B cell (primary cell): ENCODE data around the gene RDH13. TPM values are rescaled to one million over a fixed set of nuclear protein-coding genes. Genes with fewer than 3 reads are reported as not detected.

Experiments used
- ATAC-seq: fragments of 200-7000 bp; cut with Tn5 transposase; one replicate; pipeline ENCODE4 v1.10.0; 2021; ENCODE audit warnings: low read depth, mild to moderate bottlenecking, moderate number of reproducible peaks, moderate library complexity
- CTCF ChIA-PET: fragments of 350-600 bp; sonication (Branson Sonifier 250); formaldehyde crosslinking; loops from one replicate; lab custom pipeline; 2021; ENCODE audit warnings: antibody characterized with exemption, inconsistent platforms; lab: Charles Lee
- POLR2A ChIA-PET: fragments of 350-600 bp; sonication (Branson Sonifier 250); formaldehyde crosslinking; loops from one replicate; lab custom pipeline; 2021; ENCODE audit warnings: antibody characterized with exemption; lab: Charles Lee
- DNase-seq: peaks from one replicate; pipeline ENCODE4 v3.0.0; 2013
- H2AFZ ChIP-seq: 2 replicates; pipeline ENCODE4 v1.6.1; 2012; ENCODE audit warnings: mild to moderate bottlenecking, low read depth, low read length; ENCODE audit not compliant: insufficient read depth, poor library complexity, severe bottlenecking
- H3K27ac ChIP-seq, 2 donors: 1 replicate in 1 of 2; 2 replicates in 1 of 2; pipeline ENCODE4 v1.5.1; 2012 to 2013; ENCODE audit warnings: low read length in 2 of 2, mild to moderate bottlenecking in 2 of 2, moderate library complexity in 1 of 2
- H3K27me3 ChIP-seq, 4 experiments: fragments of 200-600 bp in 1 of 4; sonication (generic) in 1 of 4; replicated peaks in 1 of 4; 1 replicate in 2 of 4; 2 replicates in 2 of 4; pipeline versions ENCODE4 v1.6.1 to v1.7.0; 2013 to 2016; ENCODE audit warnings: low read length in 3 of 4, mild to moderate bottlenecking in 2 of 4, mixed read lengths in 1 of 4, moderate library complexity in 1 of 4; ENCODE audit not compliant: insufficient read depth in 4 of 4, control insufficient read depth in 3 of 4; ENCODE audit errors: control extremely low read depth in 1 of 4
- H3K36me3 ChIP-seq, 2 experiments: replicated peaks in 1 of 2; 1 replicate in 1 of 2; 2 replicates in 1 of 2; pipeline versions ENCODE4 v1.6.1 to v1.7.1; 2013; ENCODE audit warnings: low read length in 1 of 2; ENCODE audit not compliant: insufficient read depth in 2 of 2, control insufficient read depth in 1 of 2; ENCODE audit errors: control extremely low read depth in 1 of 2, extremely low read depth in 1 of 2
- H3K4me1 ChIP-seq, 2 donors: fragments of 200-600 bp in 1 of 2; sonication (generic) in 1 of 2; 1 replicate in 1 of 2; 2 replicates in 1 of 2; pipeline versions ENCODE4 v1.5.1 to v1.6.1; 2013 to 2017; ENCODE audit warnings: low read length in 2 of 2; ENCODE audit not compliant: control insufficient read depth in 2 of 2, insufficient read depth in 2 of 2
- H3K4me2 ChIP-seq: replicated peaks from 2 replicates; pipeline ENCODE3; 2012; ENCODE audit warnings: mild to moderate bottlenecking, low read depth, low read length; ENCODE audit not compliant: poor library complexity, severe bottlenecking
- H3K4me3 ChIP-seq, 5 experiments: fragments of 200-600 bp in 1 of 5; sonication (generic) in 1 of 5; 1 replicate in 3 of 5; 2 replicates in 2 of 5; pipeline versions ENCODE4 v1.5.1 to v1.7.0; 2011 to 2016; ENCODE audit warnings: low read length in 4 of 5, mild to moderate bottlenecking in 4 of 5, low read depth in 2 of 5, control low read depth in 1 of 5, moderate library complexity in 1 of 5; ENCODE audit not compliant: insufficient read depth in 1 of 5; ENCODE audit errors: control extremely low read depth in 1 of 5, extremely low read depth in 1 of 5
- H3K79me2 ChIP-seq: fragments of 200-600 bp; sonication (generic); one replicate; pipeline ENCODE4 v1.6.0; 2016; ENCODE audit warnings: low read length; ENCODE audit not compliant: control insufficient read depth, insufficient read depth
- H3K9ac ChIP-seq: fragments of 200-600 bp; sonication (generic); 2 replicates; pipeline ENCODE4 v1.6.1; 2017; ENCODE audit warnings: mild to moderate bottlenecking, low read length, moderate library complexity
- H3K9me3 ChIP-seq, 3 donors: one replicate each; pipeline versions ENCODE4 v1.6.1 to v1.7.1; 2013; ENCODE audit warnings: low read length in 2 of 3; ENCODE audit not compliant: control insufficient read depth in 2 of 3, insufficient read depth in 1 of 3; ENCODE audit errors: control extremely low read depth in 1 of 3
- H4K20me1 ChIP-seq: 2 replicates; pipeline ENCODE4 v1.6.0; 2012; ENCODE audit warnings: mild to moderate bottlenecking, low read length; ENCODE audit not compliant: insufficient read depth, control insufficient read depth, poor library complexity, severe bottlenecking
- H3K27ac Mint-ChIP-seq: one replicate; pipeline ENCODE4 v1.8.0; 2021; ENCODE audit warnings: mixed read lengths
- H3K27me3 Mint-ChIP-seq: one replicate; pipeline ENCODE4 v1.8.0; 2021; ENCODE audit warnings: mixed read lengths
- H3K4me1 Mint-ChIP-seq: one replicate; pipeline ENCODE4 v1.8.0; 2021; ENCODE audit warnings: mixed read lengths
- H3K4me3 Mint-ChIP-seq: one replicate; pipeline ENCODE4 v1.8.0; 2021; ENCODE audit warnings: mixed read lengths
- H3K9me3 Mint-ChIP-seq: one replicate; pipeline ENCODE4 v1.8.0; 2022; ENCODE audit warnings: mixed read lengths; ENCODE audit not compliant: insufficient read depth
- CTCF ChIP-seq: fragments of 200-600 bp; IDR thresholded peaks from one replicate; pipeline ENCODE4 v1.8.0; 2022; ENCODE audit warnings: antibody characterized with exemption, mild to moderate bottlenecking
- EZH2 ChIP-seq: IDR thresholded peaks from 2 replicates; pipeline ENCODE4 v1.6.1; 2012; ENCODE audit warnings: borderline replicate concordance, low read depth, mild to moderate bottlenecking, moderate library complexity, low read length; ENCODE audit not compliant: insufficient read depth, poor library complexity, severe bottlenecking
- WGBS: methylation state at CpG from one replicate; pipeline ENCODE4 v1.1.5; 2013; ENCODE audit warnings: missing lambda C conversion rate; ENCODE audit not compliant: insufficient coverage; 5-methylcytosine and 5-hydroxymethylcytosine counted together
- intact Hi-C: fragments of 100-400 bp; cut with micrococcal nuclease; formaldehyde crosslinking; loops from one replicate; pipeline ENCODE4 v1.10.0; 2022
- polyA plus RNA-seq: library from polyadenylated mRNA; depleted of rRNA; stranded (reverse); fragments of >200 nt; gene quantifications from 2 replicates; pipeline ENCODE4 v1.2.3, GENCODE V29; 2012
- total RNA-seq, 2 donors: library from RNA; stranded (reverse); fragments of 120-200 nt in 1 of 2; gene quantifications; 1 replicate in 1 of 2; 2 replicates in 1 of 2; pipeline versions ENCODE4 v1.2.3 to v1.2.4, GENCODE V29; 2013 to 2022

The RDH13 gene
- total and polyA plus RNA-seq, 2 donors (not counting 1 experiment from before 2014, with no cell fraction given): 17.5 to 20.4 TPM

GRCh38 chr19:55087542-55087901 lies 24.6 kb upstream of the RDH13 start:
- DNase-seq: no peak
- no peak for ATAC-seq
- ChIA-PET CTCF (interaction anchor here (0.6 to 2.3 kb wide), 9 partner anchors 8 to 804 kb away, joined by 3 to 14 read pairs (median 3); partner anchors contain the start of gene RDH13), POLR2A (interaction anchor here (0.7 kb wide), 1 partner anchor 30 kb away, joined by 3 read pairs; the partner anchor contains the start of gene PPP1R12C)
- H3K27me3 Mint-ChIP-seq: peaks cover 47% of the 10 kb centered on the region
- Histone ChIP-seq H4K20me1 (peaks cover 29% of the 10 kb centered on the region), H3K9me3 (peaks cover 0 to 32% (median 0%) of the 10 kb centered on the region in 3 donors), H3K4me2 (peak overlapping the region; percentile 87), H2AFZ (no peak overlapping the region), H3K27ac (no peak overlapping the region), H3K79me2 (no peaks in the 10 kb centered on the region), H3K36me3 (peaks cover 0 to 7% of the 10 kb centered on the region in 2 experiments), H3K9ac (peak overlapping the region; percentile 39), H3K4me3 (peak overlapping the region in 4 of 5 experiments; percentile 10 to 42 (median 23)), H3K4me1 (peaks cover 20 to 26% of the 10 kb centered on the region in 2 donors), H3K27me3 (peaks cover 0 to 57% (median 19%) of the 10 kb centered on the region in 4 experiments)
- intact Hi-C loops: no loop called here
- TF ChIP-seq EZH2: no peak
- no peak for TF ChIP-seq CTCF
- H3K9me3 Mint-ChIP-seq: peaks cover 1% of the 10 kb centered on the region
- peak overlapping the region; percentile 77 for H3K4me3 Mint-ChIP-seq
- H3K27ac Mint-ChIP-seq: peak overlapping the region; percentile 46
- 56% methylated on average over 9 of the region's 17 CpGs for WGBS
- H3K4me1 Mint-ChIP-seq: peaks cover 34% of the 10 kb centered on the region
